HEK293 (cell line): ENCODE data around the gene AJUBA.

Experiments used
- CTCF ChIA-PET: fragments of 350-600 bp; formaldehyde crosslinking; extraction: SDS; loops from one replicate; lab custom pipeline; 2021; ENCODE audit warnings: antibody characterized with exemption; lab: Yijun Ruan, JAX
- POLR2A ChIA-PET: fragments of 300-600 bp; formaldehyde crosslinking; extraction: SDS; loops from one replicate; lab custom pipeline; 2020; ENCODE audit warnings: antibody characterized with exemption, inconsistent platforms; lab: Yijun Ruan, JAX
- H3K27ac ChIP-seq: fragments of 200-500 bp; sonication (Bioruptor generic); 2 replicates; pipeline ENCODE4 v1.5.1; 2014; ENCODE audit warnings: low read depth, low read length, control low read depth, inconsistent platforms; ENCODE audit errors: extremely low read depth
- H3K36me3 ChIP-seq, 2 experiments: fragments of 200-500 bp in 1 of 2; sonication (Bioruptor generic) in 1 of 2; 1 replicate in 1 of 2; 2 replicates in 1 of 2; pipeline ENCODE4 v1.5.1; 2014 to 2017; ENCODE audit warnings: inconsistent platforms in 2 of 2, low read length in 2 of 2; ENCODE audit not compliant: control insufficient read depth in 2 of 2, insufficient read depth in 1 of 2
- H3K4me1 ChIP-seq: fragments of 200-500 bp; sonication (Bioruptor generic); 2 replicates; pipeline ENCODE4 v1.5.1; 2014; ENCODE audit warnings: mild to moderate bottlenecking, low read length, inconsistent platforms; ENCODE audit not compliant: control insufficient read depth, insufficient read depth
- H3K4me3 ChIP-seq: 2 replicates; pipeline ENCODE4 v1.5.1; 2011; ENCODE audit warnings: low read depth, mild to moderate bottlenecking, control low read depth, low read length, moderate library complexity
- H3K9me3 ChIP-seq: fragments of 200-500 bp; sonication (Bioruptor generic); 2 replicates; pipeline ENCODE4 v1.5.1; 2014; ENCODE audit warnings: low read depth, low read length, inconsistent platforms; ENCODE audit not compliant: control insufficient read depth, insufficient read depth
- EGR2 ChIP-seq: fragments of 450-650 bp; formaldehyde crosslinking; IDR thresholded peaks from 2 replicates; pipeline ENCODE4 v1.5.1; 2016; ENCODE audit warnings: low read depth, missing biosample characterization, missing genetic modification characterization
- FEZF1 ChIP-seq: fragments of 450-650 bp; formaldehyde crosslinking; IDR thresholded peaks from 2 replicates; pipeline ENCODE4 v1.5.1; 2016; ENCODE audit warnings: missing biosample characterization, missing genetic modification characterization
- GLIS1 ChIP-seq: fragments of 450-650 bp; formaldehyde crosslinking; IDR thresholded peaks from 2 replicates; pipeline ENCODE4 v1.5.1; 2016; ENCODE audit warnings: missing biosample characterization, missing genetic modification characterization
- IKZF3 ChIP-seq: fragments of 450-650 bp; IDR thresholded peaks from 2 replicates; pipeline ENCODE4 v1.5.0; 2018; ENCODE audit warnings: missing biosample characterization, mild to moderate bottlenecking, missing genetic modification characterization, moderate library complexity
- KLF1 ChIP-seq: fragments of 450-650 bp; formaldehyde crosslinking; IDR thresholded peaks from 2 replicates; pipeline ENCODE4 v1.5.1; 2016; ENCODE audit warnings: missing biosample characterization, missing genetic modification characterization
- KLF7 ChIP-seq: fragments of 450-650 bp; formaldehyde crosslinking; IDR thresholded peaks from 2 replicates; pipeline ENCODE4 v1.5.1; 2016; ENCODE audit warnings: missing biosample characterization, missing genetic modification characterization, borderline replicate concordance
- KLF9 ChIP-seq: fragments of 450-650 bp; formaldehyde crosslinking; IDR thresholded peaks from 2 replicates; pipeline ENCODE4 v1.5.1; 2016; ENCODE audit warnings: missing biosample characterization, missing genetic modification characterization, low read depth
- WT1 ChIP-seq: fragments of 450-650 bp; formaldehyde crosslinking; IDR thresholded peaks from 2 replicates; pipeline ENCODE4 v1.5.1; 2016; ENCODE audit warnings: missing biosample characterization, missing genetic modification characterization
- YY2 ChIP-seq: fragments of 450-650 bp; formaldehyde crosslinking; IDR thresholded peaks from 2 replicates; pipeline ENCODE4 v1.5.1; 2016; ENCODE audit warnings: missing biosample characterization, missing genetic modification characterization
- ZBTB21 ChIP-seq: fragments of 450-650 bp; formaldehyde crosslinking; IDR thresholded peaks from 2 replicates; pipeline ENCODE4 v1.5.1; 2017; ENCODE audit warnings: missing biosample characterization, missing genetic modification characterization
- ZBTB48 ChIP-seq: fragments of 450-650 bp; formaldehyde crosslinking; IDR thresholded peaks from 2 replicates; pipeline ENCODE4 v1.5.1; 2016; ENCODE audit warnings: missing biosample characterization, missing genetic modification characterization
- ZNF114 ChIP-seq: fragments of 450-650 bp; formaldehyde crosslinking; IDR thresholded peaks from 2 replicates; pipeline ENCODE4 v1.5.0; 2017; ENCODE audit warnings: missing biosample characterization, missing genetic modification characterization
- ZNF175 ChIP-seq: fragments of 450-650 bp; formaldehyde crosslinking; IDR thresholded peaks from 2 replicates; pipeline ENCODE4 v1.5.1; 2016; ENCODE audit warnings: missing biosample characterization, missing genetic modification characterization
- ZNF184 ChIP-seq: fragments of 450-650 bp; IDR thresholded peaks from 2 replicates; pipeline ENCODE4 v1.5.1; 2018; ENCODE audit warnings: missing biosample characterization, mild to moderate bottlenecking, missing genetic modification characterization
- ZNF19 ChIP-seq: fragments of 450-650 bp; formaldehyde crosslinking; IDR thresholded peaks from 2 replicates; pipeline ENCODE4; 2016; ENCODE audit warnings: missing biosample characterization, missing genetic modification characterization, low read depth
- ZNF221 ChIP-seq: fragments of 450-650 bp; formaldehyde crosslinking; IDR thresholded peaks from 2 replicates; pipeline ENCODE4 v1.5.1; 2017; ENCODE audit warnings: missing biosample characterization, missing genetic modification characterization, borderline replicate concordance
- ZNF350 ChIP-seq: fragments of 450-650 bp; formaldehyde crosslinking; IDR thresholded peaks from 2 replicates; pipeline ENCODE4 v1.5.0; 2017; ENCODE audit warnings: missing biosample characterization, mild to moderate bottlenecking, missing genetic modification characterization
- ZNF354C ChIP-seq: fragments of 450-650 bp; formaldehyde crosslinking; IDR thresholded peaks from 2 replicates; pipeline ENCODE4 v1.5.1; 2016; ENCODE audit warnings: missing biosample characterization, missing genetic modification characterization, low read depth, borderline replicate concordance
- ZNF501 ChIP-seq: fragments of 450-650 bp; formaldehyde crosslinking; IDR thresholded peaks from 2 replicates; pipeline ENCODE4 v1.5.1; 2016; ENCODE audit warnings: missing biosample characterization, missing genetic modification characterization
- ZNF510 ChIP-seq: fragments of 450-650 bp; formaldehyde crosslinking; IDR thresholded peaks from 2 replicates; pipeline ENCODE4 v1.5.1; 2018; ENCODE audit warnings: mild to moderate bottlenecking, missing genetic modification characterization, missing biosample characterization; ENCODE audit not compliant: insufficient replicate concordance
- ZNF544 ChIP-seq: fragments of 450-650 bp; formaldehyde crosslinking; IDR thresholded peaks from 2 replicates; pipeline ENCODE4 v1.5.0; 2017; ENCODE audit warnings: missing biosample characterization, missing genetic modification characterization
- ZNF549 ChIP-seq: fragments of 450-650 bp; IDR thresholded peaks from 2 replicates; pipeline ENCODE4 v1.5.1; 2018; ENCODE audit warnings: missing biosample characterization, missing genetic modification characterization, mild to moderate bottlenecking, inconsistent platforms, moderate library complexity
- ZNF660 ChIP-seq: fragments of 450-650 bp; IDR thresholded peaks from 2 replicates; pipeline ENCODE4 v1.5.1; 2018; ENCODE audit warnings: missing biosample characterization, mild to moderate bottlenecking, missing genetic modification characterization
- ZNF670 ChIP-seq: fragments of 450-650 bp; formaldehyde crosslinking; IDR thresholded peaks from 2 replicates; pipeline ENCODE4 v1.5.1; 2016; ENCODE audit warnings: missing biosample characterization, missing genetic modification characterization, low read depth
- ZNF704 ChIP-seq: fragments of 450-650 bp; formaldehyde crosslinking; IDR thresholded peaks from 2 replicates; pipeline ENCODE4 v1.5.1; 2016; ENCODE audit warnings: missing biosample characterization, missing genetic modification characterization
- ZNF837 ChIP-seq: fragments of 450-650 bp; formaldehyde crosslinking; IDR thresholded peaks from 2 replicates; pipeline ENCODE4 v1.5.1; 2016; ENCODE audit warnings: missing biosample characterization, missing genetic modification characterization
- TF ChIP-seq, protein P1 (sequence below): fragments of 450-650 bp; formaldehyde crosslinking; IDR thresholded peaks from 2 replicates; pipeline ENCODE4 v1.5.1; 2016; ENCODE audit warnings: missing biosample characterization, missing genetic modification characterization
- TF ChIP-seq, protein P2 (sequence below): fragments of 450-650 bp; formaldehyde crosslinking; IDR thresholded peaks from 2 replicates; pipeline ENCODE4 v1.5.1; 2016; ENCODE audit warnings: missing biosample characterization, missing genetic modification characterization

AJUBA gene

DNA sequence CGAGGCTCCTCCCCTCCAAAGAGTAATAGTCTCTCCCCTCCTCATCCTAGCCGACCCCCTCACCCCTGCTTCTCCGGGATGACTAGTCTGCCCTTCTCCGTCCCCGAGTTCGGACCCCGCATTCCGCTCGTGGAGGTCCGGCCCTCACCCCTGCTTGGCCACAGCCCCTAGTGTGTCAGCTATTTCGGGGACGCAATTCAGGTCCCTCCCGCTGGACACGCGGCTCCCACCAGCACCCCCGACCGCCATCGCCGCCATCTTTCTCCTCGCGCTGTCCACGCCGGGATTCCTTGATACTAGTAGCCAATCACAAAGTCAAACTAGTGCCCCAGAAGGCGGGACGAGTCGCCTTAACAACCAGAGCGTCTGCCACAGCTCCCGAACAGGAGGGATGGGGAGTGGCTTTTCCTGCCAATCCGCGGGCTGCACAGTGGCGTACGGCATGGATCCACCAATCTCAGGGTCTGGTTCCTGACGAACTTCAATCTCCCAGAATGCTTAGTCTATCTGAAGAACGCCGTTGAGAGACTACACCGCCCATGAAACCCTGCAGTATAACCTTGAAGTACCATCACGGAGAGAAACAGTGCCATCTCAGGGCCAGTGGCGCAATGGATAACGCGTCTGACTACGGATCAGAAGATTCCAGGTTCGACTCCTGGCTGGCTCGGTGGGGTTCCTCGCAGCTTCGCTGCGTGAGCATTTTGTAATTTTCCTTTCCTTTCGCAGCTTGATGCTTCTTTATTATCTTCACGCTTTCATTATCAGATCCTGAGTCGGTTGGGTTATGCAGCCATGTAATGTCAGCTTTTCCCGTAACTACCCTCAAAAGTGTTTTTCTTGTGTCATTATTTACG is 53.0 kb downstream of the AJUBA start, which contains the start of gene PRMT5 (continued):
- TF ChIP-seq, protein P1, sequence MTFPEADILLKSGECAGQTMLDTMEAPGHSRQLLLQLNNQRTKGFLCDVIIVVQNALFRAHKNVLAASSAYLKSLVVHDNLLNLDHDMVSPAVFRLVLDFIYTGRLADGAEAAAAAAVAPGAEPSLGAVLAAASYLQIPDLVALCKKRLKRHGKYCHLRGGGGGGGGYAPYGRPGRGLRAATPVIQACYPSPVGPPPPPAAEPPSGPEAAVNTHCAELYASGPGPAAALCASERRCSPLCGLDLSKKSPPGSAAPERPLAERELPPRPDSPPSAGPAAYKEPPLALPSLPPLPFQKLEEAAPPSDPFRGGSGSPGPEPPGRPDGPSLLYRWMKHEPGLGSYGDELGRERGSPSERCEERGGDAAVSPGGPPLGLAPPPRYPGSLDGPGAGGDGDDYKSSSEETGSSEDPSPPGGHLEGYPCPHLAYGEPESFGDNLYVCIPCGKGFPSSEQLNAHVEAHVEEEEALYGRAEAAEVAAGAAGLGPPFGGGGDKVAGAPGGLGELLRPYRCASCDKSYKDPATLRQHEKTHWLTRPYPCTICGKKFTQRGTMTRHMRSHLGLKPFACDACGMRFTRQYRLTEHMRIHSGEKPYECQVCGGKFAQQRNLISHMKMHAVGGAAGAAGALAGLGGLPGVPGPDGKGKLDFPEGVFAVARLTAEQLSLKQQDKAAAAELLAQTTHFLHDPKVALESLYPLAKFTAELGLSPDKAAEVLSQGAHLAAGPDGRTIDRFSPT (tag by site-specific recombination), result no peak
- no peak for TF ChIP-seq ZNF510 (tag by site-specific recombination)
- TF ChIP-seq FEZF1 (tag by site-specific recombination), result no peak; the same call in 1 of the 2 replicates
- TF ChIP-seq IKZF3 (tag by site-specific recombination), result peak; percentile 88
- no peak for TF ChIP-seq ZNF544 (tag by site-specific recombination)
- no peak for TF ChIP-seq ZNF837 (tag by site-specific recombination)
- TF ChIP-seq KLF9 (tag by site-specific recombination), result 0 out of 2 replicates have a peak, but pooled peaks have one; percentile 5
- TF ChIP-seq ZNF221 (tag by site-specific recombination), result no peak
- TF ChIP-seq ZNF175 (tag by site-specific recombination), result no peak

- POLR2A ChIA-PET, result interaction anchor here (0.6 to 3.5 kb wide), 15 partner anchors 9 to 339 kb away, joined by 3 to 41 read pairs (median 4); partner anchors contain the start of genes ACIN1, AJUBA, C14orf119 and DAD1
- H3K9me3 ChIP-seq, result no peaks in the 10 kb centered on the region
- H3K36me3 ChIP-seq, result peaks cover 25 to 44% of the 10 kb centered on the region in 2 experiments
- CTCF ChIA-PET, result interaction anchor here (0.6 to 3.8 kb wide), 10 partner anchors 9 to 140 kb away, joined by 3 to 33 read pairs (median 8); partner anchors contain the start of genes HAUS4 and RBM23
- peak overlapping the region; percentile 55; the same call in 1 of the 2 replicates for H3K27ac ChIP-seq
- H3K4me3 ChIP-seq, result peak overlapping the region; percentile 78
- no peaks in the 10 kb centered on the region for H3K4me1 ChIP-seq
- 0 out of 2 replicates have a peak, but pooled peaks have one; percentile 7 for TF ChIP-seq ZNF660 (tag by site-specific recombination)
- TF ChIP-seq ZNF350 (tag by site-specific recombination), result no peak
- no peak for TF ChIP-seq YY2 (tag by site-specific recombination)
- no peak for TF ChIP-seq ZNF114
- TF ChIP-seq ZNF501 (tag by site-specific recombination), result no peak
- TF ChIP-seq KLF9 (tag by site-specific recombination), result 0 out of 2 replicates have a peak, but pooled peaks have one; percentile 14
- no peak for TF ChIP-seq ZNF704 (tag by site-specific recombination)
- TF ChIP-seq ZNF354C (tag by site-specific recombination), result no peak
- no peak for TF ChIP-seq ZNF549 (tag by site-specific recombination)
- 0 out of 2 replicates have a peak, but pooled peaks have one; percentile 17 for TF ChIP-seq WT1 (tag by site-specific recombination)
- 0 out of 2 replicates have a peak, but pooled peaks have one; percentile 27 for TF ChIP-seq ZBTB48
- no peak for TF ChIP-seq ZNF184
- 0 out of 2 replicates have a peak, but pooled peaks have one; percentile 6 for TF ChIP-seq ZBTB21 (tag by site-specific recombination)
- no peak; the same call in 1 of the 2 replicates for TF ChIP-seq KLF1 (tag by site-specific recombination)
- no peak for TF ChIP-seq ZNF670 (tag by site-specific recombination)
- peak; percentile 27; the same call in 1 of the 2 replicates for TF ChIP-seq EGR2 (tag by site-specific recombination)
- no peak for TF ChIP-seq GLIS1
- no peak for TF ChIP-seq ZNF19 (tag by site-specific recombination)
- TF ChIP-seq, protein P2, sequence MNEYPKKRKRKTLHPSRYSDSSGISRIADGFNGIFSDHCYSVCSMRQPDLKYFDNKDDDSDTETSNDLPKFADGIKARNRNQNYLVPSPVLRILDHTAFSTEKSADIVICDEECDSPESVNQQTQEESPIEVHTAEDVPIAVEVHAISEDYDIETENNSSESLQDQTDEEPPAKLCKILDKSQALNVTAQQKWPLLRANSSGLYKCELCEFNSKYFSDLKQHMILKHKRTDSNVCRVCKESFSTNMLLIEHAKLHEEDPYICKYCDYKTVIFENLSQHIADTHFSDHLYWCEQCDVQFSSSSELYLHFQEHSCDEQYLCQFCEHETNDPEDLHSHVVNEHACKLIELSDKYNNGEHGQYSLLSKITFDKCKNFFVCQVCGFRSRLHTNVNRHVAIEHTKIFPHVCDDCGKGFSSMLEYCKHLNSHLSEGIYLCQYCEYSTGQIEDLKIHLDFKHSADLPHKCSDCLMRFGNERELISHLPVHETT, result no peak
- no peak for TF ChIP-seq KLF7 (tag by site-specific recombination)
These were observed 53.9 kb downstream of the AJUBA start for GRCh38 chr14:22928237-22929103.
